GM23248 (cell line): Measurements from ENCODE around the gene C1QTNF3.

Experiments used
- EZH2 ChIP-seq: fragments of 200-600 bp; sonication (generic); IDR thresholded peaks from 2 replicates; pipeline ENCODE4 v1.6.1; 2018; ENCODE audit warnings: antibody characterized with exemption, mild to moderate bottlenecking; ENCODE audit not compliant: insufficient read depth, poor library complexity, severe bottlenecking
- EZH2phosphoT487 ChIP-seq: fragments of 200-600 bp; sonication (generic); IDR thresholded peaks from 2 replicates; pipeline ENCODE4 v1.6.1; 2018; ENCODE audit warnings: antibody characterized with exemption, moderate library complexity, mild to moderate bottlenecking, low read depth; ENCODE audit not compliant: insufficient read depth

- TF ChIP-seq EZH2 = no peak
- no peak for TF ChIP-seq EZH2phosphoT487
Measured at GRCh38 chr5:34059977-34060376, 17.0 kb upstream of the C1QTNF3 start.
